Stimulated activated CD4-positive, alpha-beta T cell treated with anti-CD3 and anti-CD28 coated beads, Interleukin-15, amount 100 ng/mL, for 1 hour (primary cell): ENCODE data around the gene CADM2.
"Not testable (repeated sequence)": the region's sequence is repeated elsewhere in the genome, so short reads cannot be mapped to it uniquely, and the experiment has no call there.

Experiments used
- DNase-seq, 2 donors: peaks; one replicate each; pipeline ENCODE4 v3.0.0-alpha.2; 2020; ENCODE audit warnings: low read depth in 1 of 2, low spot score in 1 of 2

CADM2 gene

GRCh38 chr3:85074003-85074402 lies 115.2 kb downstream of the CADM2 start:
- DNase-seq, result no peak

- DNase-seq, result no peak
Measured at GRCh38 chr3:85075663-85076062, 116.9 kb downstream of the CADM2 start.

DNA sequence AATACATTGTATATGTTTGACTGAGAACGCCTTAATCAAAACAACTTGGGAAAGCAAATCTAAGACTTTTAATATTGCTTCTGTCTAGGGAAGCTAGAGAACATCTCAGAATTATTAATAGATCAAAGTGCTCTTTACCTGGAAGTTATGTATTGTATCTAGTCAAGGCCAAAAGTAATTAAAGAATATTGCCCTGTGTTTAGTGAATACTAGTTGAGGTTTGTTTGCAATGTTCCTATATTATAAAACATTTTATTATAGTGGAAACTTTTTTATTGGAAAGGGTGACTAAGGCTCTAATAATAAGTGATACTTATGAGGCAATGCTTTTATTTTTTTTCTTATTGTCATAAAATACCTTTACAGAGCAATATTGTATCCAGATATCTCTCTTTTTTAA lies 118.2 kb downstream of the CADM2 start:
- DNase-seq, result no peak

GRCh38 chr3:85081191-85081906 lies 122.6 kb downstream of the CADM2 start:
- no peak for DNase-seq

DNA sequence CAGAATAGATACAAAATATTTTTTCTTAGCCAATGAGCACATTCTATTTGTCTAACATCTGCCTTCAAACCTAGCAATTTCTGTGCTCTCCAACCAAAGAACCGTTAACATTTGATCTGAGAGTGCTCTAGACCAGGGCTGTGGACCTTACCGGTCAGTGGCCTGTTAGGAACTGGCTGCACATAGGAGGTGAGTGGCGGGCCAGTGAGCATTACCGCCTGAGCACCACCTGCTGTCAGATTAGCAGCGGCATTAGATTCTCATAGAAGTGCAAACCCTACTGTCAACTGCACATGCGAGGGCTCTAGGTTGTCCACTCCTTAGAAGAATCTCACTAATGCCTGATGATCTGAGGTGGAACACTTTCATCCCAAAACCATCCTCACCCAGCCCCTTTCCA lies 131.7 kb downstream of the CADM2 start:
- no peak for DNase-seq

- DNase-seq, result no peak
Measured at GRCh38 chr3:85100316-85100715, 141.5 kb downstream of the CADM2 start.

DNA sequence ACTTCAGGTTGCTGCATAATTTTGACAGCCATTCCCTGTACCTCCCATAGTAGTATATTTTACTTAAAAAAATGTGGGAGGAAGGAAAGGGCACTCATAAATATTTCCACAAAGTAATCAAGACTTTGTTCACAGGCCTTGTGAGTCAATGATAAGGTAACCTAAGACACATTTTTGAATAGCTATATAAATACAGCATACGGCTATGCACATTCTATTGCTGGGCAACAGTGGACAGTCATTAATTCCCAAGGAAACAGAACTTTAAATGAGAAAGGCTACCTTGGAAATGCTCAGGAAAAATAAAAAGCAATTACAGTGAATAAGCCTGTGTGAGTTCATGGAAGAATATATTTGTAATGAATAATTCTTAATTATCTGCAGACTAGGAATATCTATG lies 144.0 kb downstream of the CADM2 start:
- DNase-seq, result no peak

GRCh38 chr3:85110393-85110792 lies 151.6 kb downstream of the CADM2 start:
- no peak for DNase-seq

DNA sequence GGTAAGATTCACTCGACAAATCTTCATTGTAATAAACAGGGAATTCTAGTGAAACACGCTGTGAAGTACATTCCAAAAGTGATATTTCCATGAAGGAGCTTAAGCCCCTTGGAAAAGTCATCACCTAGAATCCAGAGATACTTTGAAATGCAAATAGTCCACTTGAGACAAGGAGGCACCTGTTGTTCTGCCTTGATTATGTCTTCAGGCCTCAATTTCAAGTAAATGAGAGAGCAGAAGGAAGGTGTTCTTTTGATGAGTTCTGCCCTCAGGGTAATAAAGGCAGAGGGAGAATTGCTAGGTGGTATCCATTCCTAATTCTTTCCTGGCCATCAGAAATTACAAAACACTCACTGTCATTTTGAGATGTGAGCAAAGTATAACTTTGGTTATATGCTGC lies 162.1 kb downstream of the CADM2 start:
- DNase-seq, result no peak

GRCh38 chr3:85132864-85133263 lies 174.1 kb downstream of the CADM2 start:
- DNase-seq, result not testable (repeated sequence)

GRCh38 chr3:85133691-85134420 lies 175.1 kb downstream of the CADM2 start:
- DNase-seq, result not testable (repeated sequence)

- no peak for DNase-seq
Measured at GRCh38 chr3:85142626-85143025, 183.8 kb downstream of the CADM2 start.

DNA sequence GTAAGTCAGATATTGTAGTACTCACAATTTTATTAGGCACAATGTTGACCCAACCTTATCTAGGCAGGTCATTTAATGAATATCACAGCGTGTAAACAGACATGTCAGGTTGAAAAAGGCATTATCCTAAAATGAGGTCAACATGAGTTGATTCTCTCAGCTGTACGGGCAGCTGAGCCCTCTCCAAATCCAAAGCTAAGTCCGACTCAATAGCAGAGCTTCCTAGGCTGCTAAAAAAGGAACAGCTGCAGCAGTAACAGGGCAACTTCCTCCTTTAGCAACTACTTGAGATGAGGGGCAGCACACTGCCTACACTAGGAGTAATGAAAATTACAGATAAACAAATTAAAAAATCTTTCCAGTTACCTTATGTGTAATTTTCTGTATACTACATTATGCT lies 189.2 kb downstream of the CADM2 start:
- no peak for DNase-seq

- DNase-seq, result no peak
Measured at GRCh38 chr3:85151555-85151954, 192.8 kb downstream of the CADM2 start.

- not testable (repeated sequence) for DNase-seq
Measured at GRCh38 chr3:85153279-85153678, 194.5 kb downstream of the CADM2 start.

GRCh38 chr3:85159376-85159775 lies 200.6 kb downstream of the CADM2 start:
- DNase-seq, result no peak

GRCh38 chr3:85161544-85161943 lies 202.8 kb downstream of the CADM2 start:
- DNase-seq, result no peak

DNA sequence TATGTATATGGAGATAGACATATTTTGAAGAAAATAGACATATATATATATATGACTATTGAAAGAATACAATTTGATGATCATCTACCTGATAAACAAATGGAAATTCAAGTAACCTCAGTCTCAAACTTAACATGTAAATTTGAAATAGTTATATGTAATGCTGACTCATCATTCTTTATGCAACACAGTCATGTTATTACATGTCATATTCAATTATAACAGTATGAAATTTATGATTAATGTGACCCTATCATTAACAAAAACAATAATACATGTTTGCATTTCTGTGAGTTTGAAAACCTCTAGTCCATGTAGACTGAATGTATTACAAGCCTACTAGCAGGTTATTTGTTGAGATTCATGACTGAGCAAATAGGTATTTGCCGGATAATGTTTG lies 204.1 kb downstream of the CADM2 start:
- no peak for DNase-seq

- no peak for DNase-seq
Measured at GRCh38 chr3:85164436-85164835, 205.6 kb downstream of the CADM2 start.

GRCh38 chr3:85167576-85167975 lies 208.8 kb downstream of the CADM2 start:
- DNase-seq, result no peak

DNA sequence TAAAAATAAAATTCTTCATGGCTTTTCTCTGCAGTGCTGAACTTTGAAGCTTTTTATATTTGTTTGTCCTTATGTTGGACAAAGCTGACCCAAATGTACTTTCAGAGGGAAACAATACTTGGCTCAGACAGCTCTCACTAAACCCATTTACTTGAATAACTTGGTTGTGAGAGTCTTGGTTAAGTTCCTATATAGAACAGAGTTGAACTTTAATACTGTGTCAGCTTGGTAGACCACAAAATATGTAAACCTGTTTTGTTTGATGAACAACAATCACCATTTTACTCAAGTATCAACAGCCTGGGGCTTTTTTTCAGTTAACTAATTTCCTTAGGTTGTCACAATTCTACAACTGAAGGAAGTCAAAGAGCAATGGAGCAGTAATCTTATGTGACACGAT lies 211.9 kb downstream of the CADM2 start:
- DNase-seq, result no peak

DNA sequence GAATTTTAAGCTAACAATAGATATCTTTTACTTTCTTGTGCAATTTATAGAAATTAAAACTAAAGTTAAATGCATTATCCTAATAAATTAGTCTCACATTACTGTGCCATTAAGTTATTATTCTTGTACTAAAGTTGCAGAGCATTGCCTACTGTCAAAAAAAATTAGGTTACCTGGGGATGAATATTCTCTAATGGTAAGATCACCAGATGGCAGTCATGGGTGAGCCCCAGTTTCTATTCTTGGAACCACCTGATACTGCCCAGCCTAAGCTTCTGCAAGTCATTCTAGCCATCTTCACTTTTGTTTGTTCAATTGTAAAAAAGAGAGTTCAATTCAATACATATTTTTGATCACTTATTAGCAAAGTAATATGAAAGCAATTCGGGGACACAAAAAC lies 213.2 kb downstream of the CADM2 start:
- DNase-seq, result no peak

DNA sequence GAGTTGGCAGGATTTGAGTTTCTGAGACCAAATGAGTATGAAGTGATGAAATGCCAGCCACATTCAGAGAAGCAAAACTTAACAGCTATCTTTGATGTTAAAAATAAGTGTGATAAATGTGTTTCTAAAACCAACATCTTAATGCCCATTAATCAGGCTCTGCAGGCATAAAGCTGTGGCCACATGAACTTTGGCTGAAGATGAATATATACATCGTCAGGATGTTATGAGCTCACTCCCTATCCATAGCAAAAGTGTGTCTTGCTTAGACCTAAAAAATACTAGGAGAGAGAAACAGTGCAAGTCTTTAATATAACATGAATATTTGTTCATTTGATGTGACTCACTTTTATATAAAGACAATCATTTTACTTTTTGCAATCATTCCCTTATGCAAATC lies 218.0 kb downstream of the CADM2 start:
- no peak for DNase-seq
